ENCODE measurements around the gene MYCBP2. TPM values are rescaled to one million over a fixed set of nuclear protein-coding genes. Genes with fewer than 3 reads are reported as not detected.

MYCBP2 gene
- total RNA-seq, 1 donor from 2014 or later: 44.1 TPM

- intact Hi-C loops (cut with micrococcal nuclease): no loop called here
- ATAC-seq: no peak
- DNase-seq: no peak
These were observed 187.6 kb downstream of the MYCBP2 start for GRCh38 chr13:77139306-77139705.

DNA sequence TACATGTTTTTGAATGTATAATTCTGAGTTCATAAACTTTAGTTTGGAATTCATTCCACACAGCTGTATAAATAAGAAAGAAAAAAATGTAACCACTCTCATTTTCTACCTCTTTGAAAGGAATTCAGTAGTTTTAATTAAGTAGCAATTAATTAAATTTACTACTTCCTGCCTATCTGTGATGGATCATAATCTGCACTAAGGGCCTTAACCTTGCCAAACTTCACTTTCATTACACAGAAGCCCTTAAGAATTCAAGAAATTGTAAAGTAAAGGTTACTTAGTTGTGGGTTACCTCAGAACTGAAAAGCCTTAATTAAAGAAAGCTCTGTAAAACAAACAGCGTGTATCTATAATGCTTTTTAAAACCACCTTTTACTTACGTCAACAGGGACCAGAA lies 188.1 kb downstream of the MYCBP2 start:
- intact Hi-C loops (cut with micrococcal nuclease): no loop called here
- no peak for ATAC-seq
- no peak for DNase-seq

DNA sequence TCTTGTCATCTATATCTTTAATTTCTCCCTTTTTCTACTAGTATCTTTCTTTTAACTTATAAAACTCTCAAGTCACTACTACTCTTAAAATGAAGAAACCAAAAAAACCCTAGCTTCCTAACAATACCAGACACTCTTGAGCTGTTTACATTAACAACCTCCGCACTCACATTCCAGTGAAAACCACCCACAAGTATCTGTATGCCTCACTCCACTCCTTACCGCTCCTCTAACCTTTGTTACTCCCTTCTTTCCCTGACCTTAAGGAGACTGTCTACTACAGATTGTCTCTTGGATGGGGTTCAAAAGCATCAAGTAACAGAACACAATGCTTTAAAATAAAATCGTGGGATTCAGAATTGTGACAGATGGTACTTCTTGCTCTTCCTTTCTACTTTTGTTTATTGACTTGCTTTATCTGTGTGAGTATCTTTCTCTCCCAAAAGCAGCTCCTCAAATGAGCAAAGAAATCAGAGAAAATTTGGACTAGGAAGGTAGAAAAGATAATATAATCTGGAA lies 189.9 kb downstream of the MYCBP2 start:
- no peak for ATAC-seq
- no peak for DNase-seq
- intact Hi-C loops (cut with micrococcal nuclease): no loop called here

- intact Hi-C loops (cut with micrococcal nuclease): no loop called here
- DNase-seq (no peak), ATAC-seq (no peak)
These were observed 202.5 kb downstream of the MYCBP2 start for GRCh38 chr13:77124423-77124822.

DNA sequence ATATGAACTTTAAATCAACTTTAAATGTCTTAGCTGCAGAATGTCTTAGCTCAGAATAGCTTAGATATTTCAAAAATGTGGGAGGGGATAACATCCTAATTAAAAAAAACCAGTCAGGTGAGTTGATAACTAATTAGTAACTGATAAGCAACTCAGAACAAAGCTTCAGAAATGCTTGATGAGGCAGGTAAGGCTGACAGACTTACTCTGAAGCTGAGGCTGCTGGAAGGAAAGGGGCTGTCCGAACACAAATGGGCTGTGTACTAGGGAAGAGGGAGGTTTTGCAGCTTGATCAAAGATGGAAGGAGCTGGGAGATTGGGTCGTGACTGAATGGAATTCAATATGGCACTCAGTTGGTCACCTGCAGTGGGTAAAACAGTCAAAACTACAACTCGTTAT lies 208.8 kb downstream of the MYCBP2 start:
- DNase-seq (no peak), ATAC-seq (no peak)
- intact Hi-C loops (cut with micrococcal nuclease): no loop called here

GRCh38 chr13:77114271-77114670 lies 212.6 kb downstream of the MYCBP2 start:
- ATAC-seq (no peak), DNase-seq (no peak)
- intact Hi-C loops (cut with micrococcal nuclease): no loop called here

- ATAC-seq: no peak
- DNase-seq: no peak
- intact Hi-C loops (cut with micrococcal nuclease): no loop called here
These were observed 213.4 kb downstream of the MYCBP2 start for GRCh38 chr13:77113496-77113895.

DNA sequence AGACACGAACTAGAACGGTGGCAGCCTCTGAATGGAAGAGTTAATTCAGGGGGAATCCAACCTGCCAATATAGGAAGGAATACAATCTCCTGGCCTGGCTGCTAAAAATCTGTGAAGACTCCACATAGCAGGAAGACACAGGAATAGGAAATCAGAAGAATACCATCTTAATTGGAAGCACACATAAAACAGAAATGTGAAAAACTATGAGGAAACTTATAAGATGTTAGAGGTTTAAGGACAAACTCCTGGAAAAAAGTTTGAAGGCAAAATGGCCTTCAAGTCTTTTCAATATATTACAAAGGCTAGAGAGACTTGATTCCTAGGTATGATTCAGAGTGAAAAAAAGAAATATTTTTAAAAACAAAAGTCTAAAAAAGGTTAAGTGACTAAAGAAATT lies 221.8 kb downstream of the MYCBP2 start:
- ATAC-seq (no peak), DNase-seq (no peak)
- intact Hi-C loops (cut with micrococcal nuclease): no loop called here

- ATAC-seq (no peak), DNase-seq (no peak)
- intact Hi-C loops (cut with micrococcal nuclease): no loop called here
These were observed 227.5 kb downstream of the MYCBP2 start for GRCh38 chr13:77099415-77099814.

GRCh38 chr13:77095288-77095687 lies 231.6 kb downstream of the MYCBP2 start:
- DNase-seq (no peak), ATAC-seq (no peak)
- intact Hi-C loops (cut with micrococcal nuclease): no loop called here

DNA sequence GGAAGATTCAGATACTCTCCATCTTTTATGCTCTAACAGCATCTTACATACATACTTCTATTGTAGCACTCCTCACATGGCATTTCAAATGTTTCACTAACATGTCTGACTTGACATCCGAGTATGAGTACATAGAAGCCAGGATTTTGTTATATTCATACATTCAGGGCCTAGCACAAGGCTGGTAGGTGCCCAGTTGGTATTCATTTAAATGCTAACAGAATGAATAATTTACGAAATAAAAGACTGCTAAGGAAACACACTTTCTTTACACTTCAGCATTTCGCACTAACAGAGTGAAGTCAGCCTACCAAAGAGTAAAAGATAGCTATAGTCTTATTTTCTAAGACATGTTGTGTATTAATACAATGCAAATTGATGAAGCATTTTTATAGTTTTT lies 232.1 kb downstream of the MYCBP2 start:
- intact Hi-C loops (cut with micrococcal nuclease): no loop called here
- DNase-seq: no peak
- no peak for ATAC-seq

- intact Hi-C loops (cut with micrococcal nuclease): no loop called here
- no peak for DNase-seq
- ATAC-seq: no peak
These were observed 233.2 kb downstream of the MYCBP2 start for GRCh38 chr13:77093735-77094134.

DNA sequence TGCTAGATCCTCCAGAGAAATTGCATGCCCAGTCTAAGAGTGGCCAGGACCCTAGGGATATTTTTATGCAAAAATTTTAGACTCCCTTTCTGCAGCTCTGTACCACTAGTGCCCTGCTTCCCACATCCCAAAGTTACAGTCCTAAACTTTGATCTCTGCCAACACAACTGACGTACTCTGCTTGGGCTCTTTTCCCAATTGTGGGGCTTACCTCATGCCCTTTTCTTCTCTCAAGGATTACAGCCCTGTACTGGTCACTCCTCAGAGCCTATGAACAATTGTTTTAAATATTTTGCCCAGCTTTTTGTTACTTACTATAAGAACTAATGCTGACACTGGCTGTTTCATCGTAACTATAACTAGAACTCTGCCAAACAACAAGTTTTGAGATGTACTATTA lies 242.1 kb downstream of the MYCBP2 start:
- DNase-seq (no peak), ATAC-seq (peak; percentile 59)
- intact Hi-C loops (cut with micrococcal nuclease): no loop called here

DNA sequence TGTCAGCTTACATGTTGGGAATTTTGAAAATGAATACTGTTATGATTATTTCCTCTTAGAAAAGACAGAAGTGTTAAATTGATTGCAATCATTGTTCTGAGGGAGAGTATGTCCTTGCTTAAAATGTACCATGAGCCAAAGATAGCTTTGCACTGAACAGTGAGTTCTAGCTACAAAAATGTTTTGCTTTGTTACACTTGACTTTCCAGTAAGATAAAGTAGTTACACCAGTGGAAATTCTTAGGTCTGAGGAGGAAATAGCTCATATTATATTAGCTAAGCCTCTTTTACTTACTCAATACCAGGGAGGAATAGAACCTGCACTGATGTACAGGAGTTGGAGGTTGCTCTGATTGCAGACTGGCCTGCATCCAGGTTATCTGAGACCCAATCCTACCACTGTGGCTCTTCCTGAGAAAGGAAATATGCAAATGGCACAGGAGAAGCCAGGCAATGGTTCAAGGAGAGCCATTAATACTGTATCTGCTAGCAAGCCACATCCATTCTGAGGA lies 246.9 kb downstream of the MYCBP2 start:
- peak; percentile 40 for ATAC-seq
- DNase-seq: no peak
- intact Hi-C loops (cut with micrococcal nuclease): no loop called here

GRCh38 chr13:77067519-77067918 lies 259.4 kb downstream of the MYCBP2 start:
- intact Hi-C loops (cut with micrococcal nuclease): no loop called here
- ATAC-seq (peak; percentile 97), DNase-seq (no peak)

DNA sequence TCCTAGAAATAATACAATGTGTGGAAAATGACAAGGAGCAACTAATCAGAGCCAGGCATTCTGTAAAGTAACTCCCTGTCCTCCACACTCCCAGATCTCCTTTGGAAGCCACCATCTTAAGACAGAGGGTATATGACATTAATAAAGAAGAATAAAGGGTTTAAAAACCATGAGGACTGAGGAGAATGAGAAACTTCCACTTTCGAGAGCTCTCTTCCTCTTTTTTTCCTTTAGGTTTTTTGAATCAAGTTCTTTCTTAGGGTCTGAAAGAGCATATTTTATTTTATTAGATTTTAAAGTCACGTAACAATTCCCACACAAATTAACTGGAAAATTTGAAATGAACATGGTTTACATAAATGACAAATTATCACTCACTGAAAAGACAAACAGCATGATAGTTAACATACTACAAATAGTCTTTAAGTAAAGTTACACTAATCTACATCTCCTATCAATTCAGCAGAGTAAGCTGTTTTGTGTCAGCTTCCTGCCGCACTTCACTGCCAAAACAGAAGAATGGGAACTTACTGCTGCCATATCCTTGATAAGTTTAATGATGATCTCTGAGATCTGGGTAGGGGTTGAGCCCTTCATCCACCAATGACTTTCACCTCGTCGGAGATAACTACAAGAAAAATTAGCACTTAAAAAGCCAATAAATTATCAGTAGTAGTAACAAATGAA lies 261.3 kb downstream of the MYCBP2 start:
- DNase-seq (no peak), ATAC-seq (no peak)
- intact Hi-C loops (cut with micrococcal nuclease): no loop called here

DNA sequence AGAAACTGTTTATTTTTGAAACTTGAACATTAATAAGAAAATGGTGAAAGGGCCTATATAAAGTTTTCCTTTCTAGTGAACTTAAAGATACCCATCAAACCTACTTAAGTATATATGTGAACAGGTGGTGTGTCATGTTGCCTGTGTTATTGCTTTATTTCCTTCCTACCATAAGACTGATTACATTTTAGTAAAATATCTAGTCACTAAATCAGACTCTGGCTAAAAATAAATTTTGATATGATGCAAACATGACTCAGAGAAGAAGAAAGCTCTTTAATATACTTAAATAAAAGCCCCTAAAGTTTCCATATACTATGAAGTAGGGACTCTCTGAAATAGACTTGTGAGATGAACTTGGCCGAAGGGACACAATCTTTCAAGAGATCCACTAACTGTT lies 264.8 kb downstream of the MYCBP2 start:
- DNase-seq (no peak), ATAC-seq (no peak)
- intact Hi-C loops (cut with micrococcal nuclease): no loop called here

DNA sequence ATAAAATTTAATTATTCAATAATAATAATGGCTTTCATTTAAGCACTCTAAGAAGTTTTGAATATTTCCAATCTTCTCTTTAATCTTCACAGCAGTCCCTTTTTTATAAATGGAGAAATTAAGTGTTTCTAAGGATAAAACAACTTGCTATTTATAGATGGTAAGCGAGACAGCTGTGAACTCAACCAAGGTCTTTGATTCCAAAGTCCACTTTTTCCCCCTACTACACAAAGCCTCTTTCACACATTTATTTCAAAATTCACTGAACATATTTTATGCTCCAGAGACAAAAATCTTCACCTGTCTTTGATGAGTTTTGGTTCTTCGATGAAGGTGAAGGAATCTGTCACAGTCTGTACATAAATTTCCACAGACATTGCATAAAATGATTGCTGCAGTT lies 265.5 kb downstream of the MYCBP2 start:
- intact Hi-C loops (cut with micrococcal nuclease): no loop called here
- no peak for ATAC-seq
- DNase-seq: no peak

DNA sequence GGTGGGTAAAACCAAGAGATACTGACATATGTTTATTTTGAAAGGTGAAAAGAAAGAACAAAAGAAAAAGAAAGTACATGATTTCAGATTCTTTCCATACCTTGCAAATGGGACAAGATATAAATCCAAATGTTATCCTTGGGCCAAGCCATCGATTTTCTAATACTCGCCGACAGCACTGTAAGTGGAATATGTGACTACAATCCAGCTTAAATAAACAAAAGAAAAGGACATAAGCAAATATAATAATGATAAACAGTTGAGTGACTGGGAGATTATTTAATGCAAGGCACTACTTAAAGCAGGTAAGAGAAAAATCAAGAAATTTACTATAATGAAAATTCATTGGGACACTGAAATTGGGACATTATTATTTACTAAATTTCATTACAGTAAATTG lies 270.0 kb downstream of the MYCBP2 start:
- intact Hi-C loops (cut with micrococcal nuclease): no loop called here
- no peak for DNase-seq
- no peak for ATAC-seq

- intact Hi-C loops (cut with micrococcal nuclease): no loop called here
- ATAC-seq (no peak), DNase-seq (no peak)
These were observed 270.5 kb downstream of the MYCBP2 start for GRCh38 chr13:77056382-77056781.

DNA sequence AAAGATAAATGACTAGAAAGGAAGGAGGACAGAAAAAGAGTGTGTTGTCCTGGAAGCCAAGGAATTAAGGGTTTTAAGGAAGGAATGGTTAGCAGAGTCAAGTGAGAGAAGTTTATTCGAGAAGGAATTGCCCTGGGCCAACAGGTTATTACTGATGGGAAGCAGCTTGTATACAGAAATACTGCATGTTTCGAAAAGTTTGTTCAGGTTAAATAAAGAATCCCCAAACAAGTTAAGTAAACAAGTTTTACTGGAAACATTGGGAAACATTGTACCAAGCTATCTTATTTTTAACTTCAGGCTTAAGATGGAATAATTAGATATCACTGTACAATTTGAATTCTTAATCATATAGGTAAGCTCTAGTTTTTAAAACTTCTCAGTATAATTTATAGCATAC lies 271.7 kb downstream of the MYCBP2 start:
- ATAC-seq (no peak), DNase-seq (no peak)
- intact Hi-C loops (cut with micrococcal nuclease): no loop called here

Data from left ventricle myocardium superior (tissue), 1 donor.